ENCODE results near the gene OR2T27.
A peak's percentile ranks its signal among the peaks of the same experiment; 100 is the strongest.
"Not testable (repeated sequence)": the region's sequence is repeated elsewhere in the genome, so short reads cannot be mapped to it uniquely, and the experiment has no call there.

OR2T27 gene

GRCh38 chr1:248641583-248641982 lies 13.7 kb downstream of the OR2T27 start:
- not testable (repeated sequence) for DNase-seq (ENCODE audit: extremely low read depth in 1 of 2, low read depth in 1 of 2)

- not testable (repeated sequence) for DNase-seq (ENCODE audit: extremely low read depth in 1 of 2, low read depth in 1 of 2)
Measured at GRCh38 chr1:248640906-248641305, 14.4 kb downstream of the OR2T27 start.

DNA sequence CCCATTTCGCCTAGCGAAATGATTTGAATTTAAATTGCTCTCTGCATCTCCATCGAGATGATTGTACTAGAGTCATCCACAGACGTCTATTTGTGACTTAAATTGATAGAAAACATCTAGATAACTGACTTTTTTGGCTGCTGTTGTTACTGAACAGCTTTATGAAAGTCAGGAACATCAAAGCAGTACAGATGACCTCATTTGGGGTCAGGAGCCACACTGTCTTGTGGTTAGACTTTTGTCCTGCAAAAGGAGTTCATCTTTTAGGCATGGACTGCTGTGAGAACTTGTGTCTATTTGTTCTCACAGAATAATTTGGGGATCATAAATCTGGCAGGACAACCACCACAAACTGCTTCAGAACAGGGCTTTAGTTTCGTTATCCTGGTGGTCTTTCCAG lies 15.7 kb downstream of the OR2T27 start:
- not testable (repeated sequence) for DNase-seq (ENCODE audit: extremely low read depth in 1 of 2, low read depth in 1 of 2)

- not testable (repeated sequence) for DNase-seq (ENCODE audit: extremely low read depth in 1 of 2, low read depth in 1 of 2)
Measured at GRCh38 chr1:248636612-248637011, 18.7 kb downstream of the OR2T27 start.

GRCh38 chr1:248634991-248635390 lies 20.3 kb downstream of the OR2T27 start, which contains the start of gene OR2T11:
TSS of gene OR2T11 (minus strand) at chr1:248635091. CDS start at chr1:248627128, 7,963 bp downstream.
- not testable (repeated sequence) for DNase-seq (ENCODE audit: extremely low read depth in 1 of 2, low read depth in 1 of 2)

GRCh38 chr1:248631354-248632008 lies 23.8 kb downstream of the OR2T27 start:
- no peak for DNase-seq (ENCODE audit: extremely low read depth in 1 of 2, low read depth in 1 of 2)

DNA sequence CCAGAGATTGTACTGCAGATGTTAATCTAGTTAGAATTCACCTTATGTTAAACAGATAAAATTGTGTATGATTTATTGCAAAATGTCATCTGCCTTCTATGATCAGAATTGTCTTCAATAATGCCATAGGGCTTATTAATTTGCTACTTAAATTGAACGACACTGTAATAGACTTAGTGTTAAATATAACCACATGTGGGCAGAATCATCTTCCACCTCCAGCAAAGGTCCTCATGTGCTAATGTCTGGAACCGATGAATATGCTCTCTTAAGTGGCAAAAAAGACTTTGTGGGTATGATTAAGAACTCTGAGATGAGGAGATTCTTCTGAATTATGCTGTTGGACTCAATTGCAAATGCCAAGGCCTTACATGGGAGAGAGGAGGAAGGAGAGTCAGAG lies 24.8 kb downstream of the OR2T27 start:
- DNase-seq (ENCODE audit: extremely low read depth in 1 of 2, low read depth in 1 of 2), result no peak

DNA sequence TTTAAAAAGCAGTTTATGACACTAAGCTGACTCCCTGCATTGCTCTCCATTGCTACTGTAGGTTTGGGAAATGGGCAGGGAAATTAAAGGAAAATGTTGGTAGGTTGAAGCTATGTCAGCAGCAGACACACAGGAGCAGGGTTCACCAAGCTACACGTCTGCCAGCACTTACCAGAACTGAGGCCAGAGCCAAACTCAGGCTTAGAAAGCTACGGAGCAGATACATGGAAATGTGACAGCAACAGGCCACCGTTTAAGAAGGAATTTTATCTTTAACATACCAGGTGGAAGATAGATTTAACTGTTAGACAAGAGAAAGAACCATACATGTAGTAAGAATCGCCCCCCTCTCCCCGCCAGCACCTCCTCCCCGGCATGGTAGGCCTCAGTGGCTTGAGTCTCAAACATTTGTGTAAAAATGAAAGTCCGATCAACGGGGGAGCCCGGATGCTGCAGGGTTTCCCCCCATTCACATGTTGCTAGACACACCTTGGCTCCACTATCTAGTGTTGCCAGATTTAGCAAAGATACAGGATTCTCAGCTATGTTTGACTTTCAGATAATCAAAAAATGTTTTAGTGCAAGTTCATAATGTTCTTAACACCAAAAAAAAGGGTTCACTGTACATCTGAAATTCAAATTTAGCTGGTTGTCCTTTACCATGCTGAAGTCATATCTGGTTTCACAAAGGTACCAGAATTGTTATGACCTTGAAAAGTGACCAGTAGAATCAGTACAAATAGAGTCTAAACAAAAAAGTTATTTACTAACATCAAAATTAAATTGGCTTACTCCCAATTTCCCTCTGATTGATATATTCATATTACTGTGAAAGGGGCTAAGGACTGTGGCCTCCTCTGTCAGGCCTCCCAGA lies 27.1 kb downstream of the OR2T27 start:
- no peak for DNase-seq (ENCODE audit: extremely low read depth in 1 of 2, low read depth in 1 of 2)

- DNase-seq (ENCODE audit: extremely low read depth in 1 of 2, low read depth in 1 of 2), result no peak
Measured at GRCh38 chr1:248625971-248626370, 29.4 kb downstream of the OR2T27 start.

GRCh38 chr1:248625166-248625565 lies 30.2 kb downstream of the OR2T27 start:
- no peak for DNase-seq (ENCODE audit: extremely low read depth in 1 of 2, low read depth in 1 of 2)

DNA sequence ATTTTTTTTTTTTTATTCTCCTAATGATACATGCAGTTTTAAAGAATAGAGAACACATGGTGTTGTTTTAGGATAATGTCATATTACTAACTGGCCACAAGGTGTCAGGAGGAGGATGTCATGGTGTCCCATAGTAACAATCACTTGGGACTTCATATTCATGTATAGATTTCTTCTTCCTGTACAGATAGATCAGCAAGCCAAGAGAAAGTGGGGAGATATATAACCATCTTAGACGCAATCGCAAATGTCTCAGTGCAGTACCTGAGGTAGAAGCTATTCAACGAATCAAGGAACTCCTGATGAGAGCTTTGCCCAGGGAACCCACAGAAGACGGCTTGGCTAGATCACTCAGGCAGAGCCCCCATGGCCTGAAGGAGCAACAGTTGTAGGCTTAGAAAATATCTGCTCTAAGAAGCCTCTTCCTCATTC lies 32.7 kb downstream of the OR2T27 start:
- DNase-seq (ENCODE audit: extremely low read depth in 1 of 2, low read depth in 1 of 2), result no peak

GRCh38 chr1:248621770-248622169 lies 33.6 kb downstream of the OR2T27 start:
- DNase-seq (ENCODE audit: extremely low read depth in 1 of 2, low read depth in 1 of 2), result no peak

DNA sequence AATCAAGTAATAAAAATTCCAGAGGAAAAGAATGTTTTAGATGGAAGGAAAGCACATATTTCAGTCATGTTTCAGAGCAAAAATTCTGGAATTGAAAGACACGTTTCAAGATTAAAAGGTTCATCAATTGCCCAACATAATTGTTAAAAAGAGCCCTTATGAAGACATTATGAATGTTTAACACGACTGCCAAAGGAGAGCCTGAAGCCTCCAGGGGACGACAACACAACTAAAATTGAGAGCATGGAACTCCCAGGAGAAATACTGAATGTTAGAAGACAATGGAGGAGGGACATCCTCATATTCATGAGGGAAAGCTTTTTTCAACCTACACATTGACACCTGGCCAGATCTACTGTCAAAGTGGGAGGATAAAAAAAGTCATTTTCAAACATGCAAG lies 36.5 kb downstream of the OR2T27 start:
- peak in 1 of 2 donors; percentile 18 for DNase-seq (ENCODE audit: extremely low read depth in 1 of 2, low read depth in 1 of 2)

DNA sequence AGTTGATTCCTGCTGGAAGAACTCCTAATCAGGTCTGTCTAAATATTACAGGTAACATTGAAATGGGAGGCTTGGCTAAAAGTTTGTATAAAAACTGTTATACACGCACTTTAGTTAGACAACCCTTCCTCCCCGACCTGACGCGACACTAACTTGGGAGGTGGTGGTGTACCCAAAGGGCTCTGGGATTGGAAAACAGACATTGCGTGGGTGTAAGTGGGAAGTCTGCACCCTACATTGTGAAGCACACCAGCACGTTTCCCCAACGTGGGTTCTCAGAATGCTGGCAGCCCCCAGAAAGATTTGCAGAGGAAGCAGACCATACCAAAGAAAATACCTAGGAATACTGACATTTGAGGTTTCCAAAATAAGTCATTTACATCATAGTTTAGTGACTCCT lies 37.2 kb downstream of the OR2T27 start:
- DNase-seq (ENCODE audit: extremely low read depth in 1 of 2, low read depth in 1 of 2), result no peak

DNA sequence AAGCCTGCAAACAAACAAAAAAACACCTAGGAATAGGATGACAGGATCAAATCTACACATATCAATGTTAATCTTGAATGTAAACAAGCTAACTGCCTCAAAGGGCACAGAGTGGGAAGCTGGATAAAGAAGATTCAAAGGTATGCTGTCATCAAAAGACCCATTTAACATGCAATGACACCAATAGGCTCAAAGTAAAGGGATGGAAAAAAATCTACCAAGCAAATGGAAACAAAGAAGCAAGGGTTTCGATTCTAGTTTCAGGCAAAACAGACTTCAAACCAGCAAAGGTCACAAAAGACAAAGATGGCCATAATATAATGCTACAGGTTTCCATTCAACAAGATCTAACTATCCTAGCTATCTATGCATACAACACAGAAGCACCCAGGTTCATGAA lies 41.6 kb downstream of the OR2T27 start:
- DNase-seq (ENCODE audit: extremely low read depth in 1 of 2, low read depth in 1 of 2), result no peak

DNA sequence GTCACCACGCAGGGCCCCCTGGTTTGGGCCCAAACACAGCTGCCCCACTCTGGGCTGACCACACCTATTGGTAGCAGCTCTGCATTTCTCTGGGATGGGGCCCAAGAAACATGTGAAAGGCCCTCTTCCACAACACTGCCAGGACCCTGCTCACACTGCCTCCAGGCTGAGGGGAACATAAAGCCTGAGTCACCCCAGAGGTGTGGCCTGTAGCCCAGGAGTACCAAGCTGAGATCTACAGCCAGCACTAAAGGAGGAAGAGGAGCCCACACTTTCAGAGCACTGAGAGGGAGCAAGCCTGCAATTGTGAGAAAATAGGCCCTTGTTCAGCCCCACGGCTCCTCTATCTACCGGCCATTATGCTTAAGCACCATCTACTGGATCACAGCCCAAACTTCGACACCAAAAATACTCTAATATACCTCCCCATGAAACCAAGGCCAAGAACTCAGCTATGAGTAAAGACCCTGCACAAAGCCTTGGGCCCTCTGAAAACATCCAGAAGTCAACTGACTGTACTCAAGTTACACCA lies 43.4 kb downstream of the OR2T27 start:
- peak in 1 of 2 donors; percentile 20 for DNase-seq (ENCODE audit: extremely low read depth in 1 of 2, low read depth in 1 of 2)

DNA sequence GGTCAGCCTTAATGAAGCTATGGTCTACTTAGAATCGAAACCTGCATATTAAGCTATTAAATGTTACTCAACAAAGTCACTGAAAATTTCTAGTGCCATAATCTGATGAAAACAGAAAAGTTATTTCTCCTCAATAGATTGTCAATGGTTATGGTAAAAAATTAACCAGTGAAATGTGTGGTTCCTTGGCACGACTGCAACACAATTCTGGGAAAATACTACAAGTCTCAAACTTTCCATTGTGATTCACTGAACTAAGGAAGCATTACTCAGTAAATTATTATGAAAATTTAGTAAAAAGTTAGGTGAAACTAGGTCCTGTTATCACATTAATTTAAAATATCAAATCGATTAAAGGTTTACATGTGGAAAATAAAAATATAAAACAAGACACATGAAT lies 45.0 kb downstream of the OR2T27 start:
- DNase-seq (ENCODE audit: extremely low read depth in 1 of 2, low read depth in 1 of 2), result no peak
